ENCODE results near the gene ITPKB.

DNA sequence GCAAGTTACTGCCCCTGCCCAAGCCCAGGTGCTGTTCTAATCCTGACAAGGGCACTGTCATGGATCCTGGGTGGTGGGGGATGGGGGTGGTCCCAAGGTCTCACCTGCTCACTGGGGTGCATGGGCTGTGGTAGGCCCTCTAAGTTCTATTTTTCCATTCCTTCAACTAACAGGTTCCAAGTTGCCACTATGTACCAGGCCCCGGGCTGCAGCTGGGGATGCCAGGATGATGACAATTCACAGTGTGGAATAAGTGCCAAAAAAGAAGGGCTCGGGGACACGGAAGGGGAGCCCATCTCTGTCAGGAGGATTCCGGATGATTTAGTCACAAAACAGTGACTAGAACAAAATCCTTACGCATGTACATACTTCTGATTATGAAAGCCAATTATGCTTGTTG lies 114.6 kb downstream of the ITPKB start:
- TF ChIP-seq CTCF (IDR thresholded peaks at IDR 0.05) (no peak), POLR2A (IDR thresholded peaks at IDR 0.05) (no peak)
